CD4-positive, alpha-beta T cell treated with Interleukin-2 at 100 ng/mL for 4 hours (primary cell): ENCODE measurements around the gene RNF213.
"Not testable (repeated sequence)": the region's sequence is repeated elsewhere in the genome, so short reads cannot be mapped to it uniquely, and the experiment has no call there.

Source experiments
- DNase-seq: peaks from one replicate; pipeline ENCODE4 v3.0.0-alpha.2; 2020; ENCODE audit warnings: low spot score

RNF213 gene

GRCh38 chr17:80270836-80271235, 10.2 kb downstream of the RNF213 start:
- peak; percentile 36 for DNase-seq

GRCh38 chr17:80272366-80272765, 11.7 kb downstream of the RNF213 start:
- no peak for DNase-seq

GRCh38 chr17:80274331-80274730, 13.7 kb downstream of the RNF213 start:
- DNase-seq = no peak

- DNase-seq = no peak
Observed at GRCh38 chr17:80274871-80275449, 14.3 kb downstream of the RNF213 start.

- DNase-seq = not testable (repeated sequence)
Observed at GRCh38 chr17:80275857-80276256, 15.2 kb downstream of the RNF213 start.

GRCh38 chr17:80277751-80278671, 17.4 kb downstream of the RNF213 start:
- no peak for DNase-seq

GRCh38 chr17:80279895-80280294, 19.2 kb downstream of the RNF213 start:
- no peak for DNase-seq

GRCh38 chr17:80281516-80281915, 20.9 kb downstream of the RNF213 start:
- no peak for DNase-seq

GRCh38 chr17:80283116-80283852, 22.6 kb downstream of the RNF213 start:
- DNase-seq = no peak

- DNase-seq = no peak
Observed at GRCh38 chr17:80284631-80285030, 24.0 kb downstream of the RNF213 start.

GRCh38 chr17:80285237-80285920, 24.7 kb downstream of the RNF213 start:
- no peak for DNase-seq

- DNase-seq = no peak
Observed at GRCh38 chr17:80286638-80286960, 25.9 kb downstream of the RNF213 start.

GRCh38 chr17:80287038-80287437, 26.4 kb downstream of the RNF213 start:
- no peak for DNase-seq

- no peak for DNase-seq
Observed at GRCh38 chr17:80287806-80288567, 27.3 kb downstream of the RNF213 start.

GRCh38 chr17:80289616-80290015, 29.0 kb downstream of the RNF213 start:
- no peak for DNase-seq

- DNase-seq = no peak
Observed at GRCh38 chr17:80290156-80290555, 29.5 kb downstream of the RNF213 start.

- no peak for DNase-seq
Observed at GRCh38 chr17:80291260-80291659, 30.6 kb downstream of the RNF213 start.

GRCh38 chr17:80291691-80292487, 31.2 kb downstream of the RNF213 start:
- DNase-seq = no peak

GRCh38 chr17:80292521-80292971, 31.9 kb downstream of the RNF213 start:
- DNase-seq = no peak

GRCh38 chr17:80294210-80294609, 33.6 kb downstream of the RNF213 start:
- DNase-seq = no peak

- DNase-seq = no peak
Observed at GRCh38 chr17:80294653-80295052, 34.0 kb downstream of the RNF213 start.
